GM23338 (cell line): Measurements from ENCODE around the gene CEBPB. TPM values are rescaled to one million over a fixed set of nuclear protein-coding genes. Genes with fewer than 3 reads are reported as not detected.

Experiments
- ATAC-seq: fragments of 200-7000 bp; cut with Tn5 transposase; 3 replicates; pipeline ENCODE4 v1.9.1; 2020
- DNase-seq: peaks from one replicate; pipeline ENCODE4 v3.0.0-alpha.2; 2015; ENCODE audit warnings: low spot score
- H2AFZ ChIP-seq: fragments of 200-600 bp; sonication (generic); 2 replicates; pipeline ENCODE4 v1.8.0; 2016; ENCODE audit warnings: antibody characterized with exemption, mild to moderate bottlenecking, moderate library complexity
- H3F3A ChIP-seq: fragments of 200-600 bp; sonication (generic); replicated peaks from 2 replicates; pipeline ENCODE4 v1.8.0; 2017; ENCODE audit warnings: antibody characterized with exemption, mixed run types, low read depth
- H3K27ac ChIP-seq: fragments of 200-600 bp; sonication (generic); 2 replicates; pipeline ENCODE4 v1.6.1; 2016; ENCODE audit warnings: low read depth
- H3K27me3 ChIP-seq: fragments of 200-600 bp; sonication (generic); 2 replicates; pipeline ENCODE4 v1.8.0; 2016; ENCODE audit warnings: mild to moderate bottlenecking, mixed run types, moderate library complexity; ENCODE audit not compliant: insufficient read depth
- H3K36me3 ChIP-seq: fragments of 200-600 bp; sonication (generic); 2 replicates; pipeline ENCODE4 v1.8.0; 2016; ENCODE audit warnings: mild to moderate bottlenecking; ENCODE audit not compliant: insufficient read depth
- H3K4me1 ChIP-seq: fragments of 200-600 bp; sonication (generic); 2 replicates; pipeline ENCODE4 v1.8.0; 2016; ENCODE audit warnings: mild to moderate bottlenecking, moderate library complexity; ENCODE audit not compliant: insufficient read depth
- H3K4me2 ChIP-seq: fragments of 200-600 bp; sonication (generic); 2 replicates; pipeline ENCODE4 v1.7.1; 2017; ENCODE audit warnings: mixed run types
- H3K4me3 ChIP-seq: fragments of 200-600 bp; sonication (generic); 2 replicates; pipeline ENCODE4 v1.6.1; 2016; ENCODE audit warnings: mixed run types
- H3K79me2 ChIP-seq: fragments of 200-600 bp; sonication (generic); replicated peaks from 2 replicates; pipeline ENCODE4 v1.8.0; 2017; ENCODE audit warnings: mild to moderate bottlenecking; ENCODE audit not compliant: insufficient read depth
- H3K9me2 ChIP-seq: fragments of 200-600 bp; sonication (generic); 2 replicates; pipeline ENCODE4 v1.8.0; 2017; ENCODE audit not compliant: insufficient read depth
- H4K20me1 ChIP-seq: fragments of 200-600 bp; sonication (generic); replicated peaks from 2 replicates; pipeline ENCODE4 v1.8.0; 2017; ENCODE audit warnings: mild to moderate bottlenecking; ENCODE audit not compliant: insufficient read depth
- H3K27ac Mint-ChIP-seq: 2 replicates; pipeline ENCODE4 v1.8.0; 2020; ENCODE audit warnings: inconsistent platforms, mild to moderate bottlenecking, moderate library complexity, mixed read lengths
- H3K27me3 Mint-ChIP-seq: 3 replicates; pipeline ENCODE4 v1.8.0; 2022; ENCODE audit warnings: low read depth, mild to moderate bottlenecking, moderate library complexity, mixed read lengths, inconsistent platforms; ENCODE audit not compliant: insufficient read depth, poor library complexity
- H3K36me3 Mint-ChIP-seq: 3 replicates; pipeline ENCODE4 v1.8.0; 2021; ENCODE audit warnings: low read depth, mild to moderate bottlenecking, inconsistent platforms, moderate library complexity, mixed read lengths
- H3K4me1 Mint-ChIP-seq: 3 replicates; pipeline ENCODE4 v1.8.0; 2020; ENCODE audit warnings: mild to moderate bottlenecking, inconsistent platforms, mixed read lengths
- H3K4me3 Mint-ChIP-seq: 3 replicates; pipeline ENCODE4 v1.8.0; 2021; ENCODE audit warnings: moderate library complexity, mild to moderate bottlenecking, inconsistent platforms, mixed read lengths
- H3K9me3 Mint-ChIP-seq: 3 replicates; pipeline ENCODE4 v1.8.0; 2020; ENCODE audit warnings: moderate library complexity, mild to moderate bottlenecking, inconsistent platforms, mixed read lengths
- CREB1 ChIP-seq: fragments of 250-450 bp; sonication (Bioruptor Pico); IDR thresholded peaks from 2 replicates; pipeline ENCODE4 v1.5.0; 2020; ENCODE audit warnings: low read depth, mild to moderate bottlenecking, moderate library complexity
- CTCF ChIP-seq, 2 experiments: fragments of 200-600 bp in 1 of 2; sonication (generic) in 1 of 2; conservative IDR thresholded peaks; 2 replicates each; pipeline versions ENCODE4 v1.5.1 to v1.6.1; 2016 to 2017; ENCODE audit warnings: antibody characterized with exemption in 2 of 2, low read depth in 2 of 2, mild to moderate bottlenecking in 2 of 2, moderate library complexity in 1 of 2
- ETS1 ChIP-seq: IDR thresholded peaks from 2 replicates; pipeline ENCODE4 v1.6.1; 2016; ENCODE audit warnings: antibody characterized with exemption
- EZH2 ChIP-seq: fragments of 200-600 bp; sonication (generic); IDR thresholded peaks from one replicate; pipeline ENCODE4 v1.8.0; 2017; ENCODE audit warnings: antibody characterized with exemption, mild to moderate bottlenecking, low read depth; ENCODE audit not compliant: unreplicated experiment
- EZH2phosphoT487 ChIP-seq: fragments of 200-600 bp; sonication (generic); IDR thresholded peaks from one replicate; pipeline ENCODE4 v1.8.1; 2018; ENCODE audit warnings: antibody characterized with exemption; ENCODE audit not compliant: unreplicated experiment
- JUNB ChIP-seq: IDR thresholded peaks from one replicate; pipeline ENCODE4 v1.6.1; 2016; ENCODE audit warnings: antibody characterized with exemption; ENCODE audit not compliant: unreplicated experiment
- NANOG ChIP-seq: IDR thresholded peaks from 2 replicates; pipeline ENCODE4 v1.6.1; 2016; ENCODE audit warnings: antibody characterized with exemption, borderline replicate concordance
- POLR2AphosphoS5 ChIP-seq: IDR thresholded peaks from 2 replicates; pipeline ENCODE4 v1.6.1; 2016; ENCODE audit warnings: antibody characterized with exemption, low read depth
- REST ChIP-seq: IDR thresholded peaks from one replicate; pipeline ENCODE4 v1.6.1; 2018; ENCODE audit warnings: antibody characterized with exemption; ENCODE audit not compliant: unreplicated experiment
- STAT1 ChIP-seq: IDR thresholded peaks from one replicate; pipeline ENCODE4 v1.6.1; 2016; ENCODE audit warnings: antibody characterized with exemption; ENCODE audit not compliant: unreplicated experiment
- ZNF114 ChIP-seq: fragments of 250-450 bp; sonication (Bioruptor Pico); IDR thresholded peaks from 2 replicates; pipeline ENCODE4 v1.5.0; 2020; ENCODE audit warnings: mild to moderate bottlenecking, moderate library complexity
- ZNF331 ChIP-seq: fragments of 250-450 bp; sonication (Bioruptor Pico); IDR thresholded peaks from 2 replicates; pipeline ENCODE4 v1.5.0; 2020; ENCODE audit warnings: low read depth, mild to moderate bottlenecking, moderate library complexity
- ZNF462 ChIP-seq: fragments of 250-450 bp; sonication (Bioruptor Pico); IDR thresholded peaks from 2 replicates; pipeline ENCODE4 v1.5.0; 2020; ENCODE audit warnings: mild to moderate bottlenecking, moderate library complexity
- polyA plus RNA-seq: library from polyadenylated mRNA; unstranded; fragments of >200 nt; fragmentation: Nextera tagmentation; extraction: Ambion mirVana; gene quantifications from 2 replicates; pipeline ENCODE4 v1.2.1, GENCODE V29; 2016
- total RNA-seq: library from RNA; depleted of rRNA; stranded (reverse); fragments of >200 nt; shearing (Covaris generic); gene quantifications from 2 replicates; pipeline ENCODE4 v1.2.3, GENCODE V29; 2014

Gene CEBPB
- total and polyA plus RNA-seq, 2 experiments from 2014 or later = 20.6 to 25.4 TPM

GRCh38 chr20:50227506-50227905 lies 36.9 kb downstream of the CEBPB start:
- Mint-ChIP-seq H3K27ac (no peak overlapping the region), H3K36me3 (no peaks in the 10 kb centered on the region)

More at GRCh38 chr20:50227506-50227905, 36.9 kb downstream of the CEBPB start:
- no peaks in the 10 kb centered on the region for H3K9me2 ChIP-seq
- no peaks in the 10 kb centered on the region for H3F3A ChIP-seq
- no peak overlapping the region for H3K4me3 Mint-ChIP-seq
- H3K36me3 ChIP-seq = no peaks in the 10 kb centered on the region
- no peak overlapping the region for H3K4me2 ChIP-seq
- TF ChIP-seq EZH2 = no peak
- no peak for TF ChIP-seq STAT1
- TF ChIP-seq EZH2phosphoT487 = no peak
- no peak for TF ChIP-seq ZNF331 (CRISPR knock-in tag)
- no peak for TF ChIP-seq NANOG
- TF ChIP-seq CTCF (conservative IDR thresholded peaks at IDR 0.05; ENCODE audit: low read depth in 2 of 2) = no peak
- TF ChIP-seq ZNF114 (CRISPR knock-in tag) = no peak
- no peak for TF ChIP-seq JUNB
- no peak for TF ChIP-seq ZNF462 (CRISPR knock-in tag)
- no peak for TF ChIP-seq CREB1 (CRISPR knock-in tag)
- no peak for TF ChIP-seq POLR2AphosphoS5
- TF ChIP-seq ETS1 = no peak
- TF ChIP-seq REST = no peak
- no peak overlapping the region for H3K27ac ChIP-seq
- H3K4me3 ChIP-seq = no peak overlapping the region
- H4K20me1 ChIP-seq = no peaks in the 10 kb centered on the region
- H3K79me2 ChIP-seq = no peaks in the 10 kb centered on the region
- peaks cover 6% of the 10 kb centered on the region for H3K27me3 Mint-ChIP-seq
- no peaks in the 10 kb centered on the region for H3K9me3 Mint-ChIP-seq
- ATAC-seq (no peak), DNase-seq (no peak)
- peaks cover 4% of the 10 kb centered on the region; the same call in 1 of the 3 replicates for H3K4me1 Mint-ChIP-seq
- H2AFZ ChIP-seq = no peak overlapping the region
- no peaks in the 10 kb centered on the region for H3K4me1 ChIP-seq
- no peaks in the 10 kb centered on the region for H3K27me3 ChIP-seq
